ENCODE measurements around the gene FLT3. TPM values are rescaled to one million over a fixed set of nuclear protein-coding genes. Genes with fewer than 3 reads are reported as not detected.

Gene FLT3
- total RNA-seq, 1 donor from 2014 or later: not detected

- TF ChIP-seq, protein P1, sequence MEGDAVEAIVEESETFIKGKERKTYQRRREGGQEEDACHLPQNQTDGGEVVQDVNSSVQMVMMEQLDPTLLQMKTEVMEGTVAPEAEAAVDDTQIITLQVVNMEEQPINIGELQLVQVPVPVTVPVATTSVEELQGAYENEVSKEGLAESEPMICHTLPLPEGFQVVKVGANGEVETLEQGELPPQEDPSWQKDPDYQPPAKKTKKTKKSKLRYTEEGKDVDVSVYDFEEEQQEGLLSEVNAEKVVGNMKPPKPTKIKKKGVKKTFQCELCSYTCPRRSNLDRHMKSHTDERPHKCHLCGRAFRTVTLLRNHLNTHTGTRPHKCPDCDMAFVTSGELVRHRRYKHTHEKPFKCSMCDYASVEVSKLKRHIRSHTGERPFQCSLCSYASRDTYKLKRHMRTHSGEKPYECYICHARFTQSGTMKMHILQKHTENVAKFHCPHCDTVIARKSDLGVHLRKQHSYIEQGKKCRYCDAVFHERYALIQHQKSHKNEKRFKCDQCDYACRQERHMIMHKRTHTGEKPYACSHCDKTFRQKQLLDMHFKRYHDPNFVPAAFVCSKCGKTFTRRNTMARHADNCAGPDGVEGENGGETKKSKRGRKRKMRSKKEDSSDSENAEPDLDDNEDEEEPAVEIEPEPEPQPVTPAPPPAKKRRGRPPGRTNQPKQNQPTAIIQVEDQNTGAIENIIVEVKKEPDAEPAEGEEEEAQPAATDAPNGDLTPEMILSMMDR (conservative IDR thresholded peaks at IDR 0.05): no peak
- peak overlapping the region; percentile 86 for H3K27ac Mint-ChIP-seq
- H3K27me3 Mint-ChIP-seq: peaks cover 98% of the 10 kb centered on the region
- no peaks in the 10 kb centered on the region for H3K9me3 Mint-ChIP-seq
- no peaks in the 10 kb centered on the region for H3K36me3 Mint-ChIP-seq
- H3K4me1 Mint-ChIP-seq (ENCODE audit: unreplicated experiment): peaks cover 10% of the 10 kb centered on the region
- DNase-seq (ENCODE audit: extremely low spot score, unreplicated experiment): peak; percentile 40
- H3K4me3 Mint-ChIP-seq: peak overlapping the region; percentile 59
Observed at GRCh38 chr13:27962128-27962841, 138.1 kb downstream of the FLT3 start.

- Mint-ChIP-seq H3K27ac (no peak overlapping the region), H3K9me3 (no peaks in the 10 kb centered on the region), H3K27me3 (peaks cover 96% of the 10 kb centered on the region), H3K4me3 (peak overlapping the region; percentile 63), H3K4me1 (ENCODE audit: unreplicated experiment) (peaks cover 8% of the 10 kb centered on the region), H3K36me3 (no peaks in the 10 kb centered on the region)
- TF ChIP-seq, protein P1 (conservative IDR thresholded peaks at IDR 0.05): no peak
- peak; percentile 31 for DNase-seq (ENCODE audit: extremely low spot score, unreplicated experiment)
Observed at GRCh38 chr13:27961227-27962085, 138.9 kb downstream of the FLT3 start.

DNA sequence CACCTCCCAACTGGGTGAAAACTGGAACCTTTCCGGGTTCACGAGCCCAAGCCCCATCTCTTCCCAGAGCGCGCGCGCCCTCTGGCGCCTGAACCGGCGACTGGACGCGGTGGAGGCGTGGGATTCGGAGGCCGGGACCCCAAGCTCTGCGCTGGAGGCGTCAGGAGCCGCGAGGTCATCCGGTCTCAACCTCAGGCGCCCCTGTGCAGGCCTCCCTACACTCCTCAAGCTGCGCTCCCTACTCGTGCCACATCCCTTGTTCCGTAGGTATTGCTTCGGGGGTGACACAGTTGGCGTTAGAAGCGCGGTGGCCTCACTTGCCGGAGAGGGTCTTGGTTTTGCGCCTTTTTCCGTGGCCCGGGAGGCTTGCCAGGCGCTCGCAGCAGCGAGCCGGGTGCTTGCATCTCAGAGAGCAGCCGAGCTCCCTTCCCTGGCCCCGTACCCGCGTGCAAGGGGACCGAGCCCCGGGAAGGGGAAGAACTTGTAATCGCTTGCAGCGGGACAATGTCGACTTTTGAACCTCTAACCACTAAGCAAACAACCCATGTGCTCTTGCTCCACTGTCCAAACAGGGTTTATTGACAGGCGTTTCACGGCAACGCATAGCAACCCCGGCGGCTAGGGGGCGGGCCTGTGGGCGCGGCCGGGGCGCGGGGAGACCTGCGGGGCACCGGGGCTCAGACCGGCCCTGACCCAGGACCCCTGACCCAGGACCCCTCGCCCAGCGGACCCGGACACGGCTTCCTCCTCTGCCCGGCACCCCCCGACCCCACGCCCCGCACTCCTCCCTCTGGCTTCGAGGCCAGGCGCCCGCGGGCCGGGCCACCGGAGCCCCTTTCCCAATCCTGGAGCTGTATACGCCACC, 139.8 kb downstream of the FLT3 start:
- Mint-ChIP-seq H3K4me3 (peak overlapping the region; percentile 79), H3K27ac (peak overlapping the region; percentile 59), H3K4me1 (ENCODE audit: unreplicated experiment) (peaks cover 8% of the 10 kb centered on the region), H3K9me3 (no peaks in the 10 kb centered on the region), H3K36me3 (no peaks in the 10 kb centered on the region), H3K27me3 (peaks cover 96% of the 10 kb centered on the region)
- peak; percentile 77 for DNase-seq (ENCODE audit: extremely low spot score, unreplicated experiment)
- TF ChIP-seq, protein P1 (conservative IDR thresholded peaks at IDR 0.05): peak; percentile 70

GRCh38 chr13:27959976-27960361, 140.4 kb downstream of the FLT3 start:
- Mint-ChIP-seq H3K9me3 (no peaks in the 10 kb centered on the region), H3K36me3 (no peaks in the 10 kb centered on the region), H3K4me1 (ENCODE audit: unreplicated experiment) (peaks cover 8% of the 10 kb centered on the region), H3K27ac (peak overlapping the region; percentile 59), H3K27me3 (peaks cover 96% of the 10 kb centered on the region), H3K4me3 (peak overlapping the region; percentile 61)
- DNase-seq (ENCODE audit: extremely low spot score, unreplicated experiment): no peak
- TF ChIP-seq, protein P1 (conservative IDR thresholded peaks at IDR 0.05): no peak

DNA sequence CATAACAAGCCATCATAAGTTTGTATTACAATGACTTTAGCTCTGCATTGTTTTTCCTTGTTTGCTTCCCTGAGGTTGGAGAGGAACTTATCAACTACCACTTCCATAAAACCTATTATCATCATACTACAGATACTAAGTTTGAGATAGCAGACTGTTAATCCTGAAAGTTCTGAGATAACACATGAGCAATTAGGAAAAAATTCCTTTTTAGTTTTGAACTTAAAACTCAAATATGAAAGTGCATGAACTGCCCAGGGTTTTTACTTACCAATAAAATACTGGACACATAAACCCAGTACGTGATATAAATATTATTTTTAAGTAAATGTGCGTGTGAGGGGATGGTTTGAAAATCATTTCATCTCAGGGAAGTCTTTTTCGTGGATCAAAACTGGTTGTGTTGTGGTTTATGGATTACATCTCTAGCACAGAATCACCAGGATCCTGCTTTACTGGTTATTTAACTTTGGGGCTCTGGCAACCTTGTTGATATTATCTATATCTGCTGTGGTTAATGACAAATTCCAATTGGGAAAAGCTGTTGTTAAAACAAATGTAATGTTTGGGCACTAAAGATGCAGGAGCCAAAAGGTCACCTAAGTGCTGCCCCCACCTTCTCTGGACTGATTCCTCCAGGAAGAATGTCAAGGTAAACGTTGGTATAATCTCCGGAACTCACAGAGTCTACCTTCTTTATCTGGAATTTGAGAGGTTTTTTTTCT, 143.6 kb downstream of the FLT3 start:
- Mint-ChIP-seq H3K27me3 (peaks cover 90% of the 10 kb centered on the region), H3K36me3 (no peaks in the 10 kb centered on the region), H3K4me3 (no peak overlapping the region), H3K9me3 (no peaks in the 10 kb centered on the region), H3K27ac (no peak overlapping the region), H3K4me1 (ENCODE audit: unreplicated experiment) (no peaks in the 10 kb centered on the region)
- TF ChIP-seq, protein P1 (conservative IDR thresholded peaks at IDR 0.05): no peak
- no peak for DNase-seq (ENCODE audit: extremely low spot score, unreplicated experiment)
